PC-3 (cell line): ENCODE results near the gene TXNIP. TPM values are rescaled to one million over a fixed set of nuclear protein-coding genes. Genes with fewer than 3 reads are reported as not detected.
"Not testable (repeated sequence)": the region's sequence is repeated elsewhere in the genome, so short reads cannot be mapped to it uniquely, and the experiment has no call there.

Experiments
- ATAC-seq: fragments of 200-7000 bp; cut with Tn5 transposase; 2 replicates; pipeline ENCODE4 v1.9.1; 2020; ENCODE audit warnings: mild to moderate bottlenecking, moderate library complexity
- BruUV-seq: library from RNA; stranded (reverse); fragments of 400-500 nt; replicated peaks from 2 replicates; lab custom pipeline; 2021; lab: Mats Ljungman, UMichigan
- CTCF ChIA-PET: fragments of 300-600 bp; sonication (Branson Sonifier 250); formaldehyde crosslinking; loops from one replicate; lab custom pipeline; 2022; ENCODE audit warnings: antibody characterized with exemption; lab: Charles Lee
- POLR2A ChIA-PET: fragments of 300-600 bp; sonication (Branson Sonifier 250); formaldehyde crosslinking; loops from one replicate; lab custom pipeline; 2022; ENCODE audit warnings: antibody characterized with exemption; ENCODE audit not compliant: unreplicated experiment; lab: Charles Lee
- DNase-seq: peaks from one replicate; pipeline ENCODE4 v3.0.0-alpha.2; 2015
- H2AFZ ChIP-seq: fragments of 300-600 bp; sonication (generic); 2 replicates; pipeline ENCODE4 v1.6.0; 2016; ENCODE audit warnings: antibody characterized with exemption, low read length
- H3F3A ChIP-seq: fragments of 300-600 bp; sonication (generic); one replicate; pipeline ENCODE4 v1.6.0; 2017; ENCODE audit warnings: antibody characterized with exemption, low read length, control low read depth, mild to moderate bottlenecking; ENCODE audit not compliant: unreplicated experiment
- H3K27ac ChIP-seq: fragments of 300-600 bp; sonication (generic); 2 replicates; pipeline ENCODE4 v1.5.1; 2016; ENCODE audit warnings: mild to moderate bottlenecking, low read length
- H3K27me3 ChIP-seq: fragments of 300-600 bp; sonication (generic); 2 replicates; pipeline ENCODE4 v1.6.1; 2016; ENCODE audit warnings: low read length, mixed read lengths
- H3K36me3 ChIP-seq: fragments of 300-600 bp; sonication (generic); 2 replicates; pipeline ENCODE4 v1.6.1; 2016; ENCODE audit warnings: low read depth, mixed run types, low read length, mixed read lengths
- H3K4me1 ChIP-seq: fragments of 300-600 bp; sonication (generic); 2 replicates; pipeline ENCODE4 v1.5.1; 2016; ENCODE audit warnings: low read length; ENCODE audit not compliant: insufficient read depth
- H3K4me2 ChIP-seq: fragments of 300-600 bp; sonication (generic); 2 replicates; pipeline ENCODE4 v1.6.0; 2016; ENCODE audit warnings: low read length
- H3K4me3 ChIP-seq: fragments of 300-600 bp; sonication (generic); 2 replicates; pipeline ENCODE4 v1.5.1; 2016; ENCODE audit warnings: mild to moderate bottlenecking, low read length, mixed read lengths
- H3K79me2 ChIP-seq: fragments of 300-600 bp; sonication (generic); 2 replicates; pipeline ENCODE4 v1.6.1; 2017; ENCODE audit warnings: low read length, mixed read lengths
- H3K9ac ChIP-seq: fragments of 300-600 bp; sonication (generic); 2 replicates; pipeline ENCODE4 v1.6.0; 2016; ENCODE audit warnings: mild to moderate bottlenecking, low read length
- H3K9me2 ChIP-seq: fragments of 300-600 bp; sonication (generic); replicated peaks from 2 replicates; pipeline ENCODE4 v1.6.1; 2016; ENCODE audit warnings: mixed run types, low read length, mixed read lengths
- H3K9me3 ChIP-seq: fragments of 300-600 bp; sonication (generic); 2 replicates; pipeline ENCODE4 v1.6.1; 2016; ENCODE audit warnings: low read length, mixed read lengths
- H4K20me1 ChIP-seq: fragments of 300-600 bp; sonication (generic); 2 replicates; pipeline ENCODE4 v1.6.1; 2016; ENCODE audit warnings: low read length, mixed read lengths
- EZH2 ChIP-seq: fragments of 300-600 bp; sonication (generic); IDR thresholded peaks from one replicate; pipeline ENCODE4 v1.6.1; 2017; ENCODE audit warnings: antibody characterized with exemption, mild to moderate bottlenecking, low read length; ENCODE audit not compliant: unreplicated experiment
- EZH2phosphoT487 ChIP-seq: fragments of 300-600 bp; sonication (generic); IDR thresholded peaks from 2 replicates; pipeline ENCODE4 v1.6.1; 2018; ENCODE audit warnings: mild to moderate bottlenecking, antibody characterized with exemption, low read length, borderline replicate concordance
- intact Hi-C: fragments of 100-400 bp; cut with micrococcal nuclease; formaldehyde crosslinking; loops from 2 replicates; pipeline ENCODE4 v1.9.0; 2023
- total RNA-seq: library from RNA; depleted of rRNA; stranded (reverse); fragments of >200 nt; gene quantifications from 2 replicates; pipeline ENCODE4 v1.2.3, GENCODE V29; 2014
- TF ChIP-seq, protein P1 (sequence below): fragments of 300-600 bp; sonication (generic); conservative IDR thresholded peaks from 2 replicates; pipeline ENCODE4 v1.5.1; 2017; ENCODE audit warnings: antibody characterized with exemption, low read depth, mild to moderate bottlenecking, low read length

The TXNIP gene
- total RNA-seq, 1 experiment from 2014 or later = 45.3 TPM

DNA sequence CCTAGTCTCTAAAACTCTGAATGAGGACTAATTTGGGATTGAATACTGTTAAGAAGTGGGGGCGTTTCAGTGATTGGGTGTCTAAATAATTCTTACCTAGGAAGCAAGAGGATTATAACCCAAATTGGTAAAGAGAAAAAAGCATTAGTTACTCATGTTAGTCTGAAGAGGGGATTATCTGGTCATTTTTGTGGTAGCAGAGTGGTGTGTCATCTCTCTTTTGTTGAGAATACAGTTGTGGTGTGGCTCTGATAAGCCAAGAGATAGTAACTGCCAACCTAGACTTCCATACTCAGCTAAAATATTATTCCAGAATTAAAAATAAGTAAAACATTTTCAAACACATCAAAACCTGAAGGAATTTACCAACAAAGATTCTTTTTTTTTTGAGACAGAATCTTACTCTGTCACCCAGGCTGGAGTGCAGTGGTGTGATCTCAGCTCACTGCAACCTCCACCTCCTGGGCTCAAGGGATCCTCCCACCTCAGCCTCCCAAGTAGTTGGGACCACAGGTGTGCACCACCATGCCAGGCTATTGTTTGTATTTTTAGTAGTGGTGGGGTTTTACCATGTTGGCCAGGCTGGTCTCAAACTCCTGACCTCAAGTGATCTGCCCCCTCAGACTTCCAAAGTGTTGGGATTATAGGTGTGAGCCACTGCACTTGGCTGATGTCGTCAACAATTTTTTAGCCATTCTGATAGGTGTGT lies 29.6 kb upstream of the TXNIP start:
- H3K27me3 ChIP-seq, H3K36me3 ChIP-seq, H3K9ac ChIP-seq, BruUV-seq, H2AFZ ChIP-seq, DNase-seq, H3K9me3 ChIP-seq, H3K27ac ChIP-seq, H3K79me2 ChIP-seq, H3K4me1 ChIP-seq, H4K20me1 ChIP-seq, ATAC-seq, H3K4me3 ChIP-seq, H3K9me2 ChIP-seq, H3K4me2 ChIP-seq, intact Hi-C loops, H3F3A ChIP-seq, CTCF ChIA-PET: not testable (repeated sequence)
- POLR2A ChIA-PET = interaction anchor here (0.7 kb wide), 1 partner anchor 135 kb away, joined by 3 read pairs; no protein-coding TSS in a partner anchor

DNA sequence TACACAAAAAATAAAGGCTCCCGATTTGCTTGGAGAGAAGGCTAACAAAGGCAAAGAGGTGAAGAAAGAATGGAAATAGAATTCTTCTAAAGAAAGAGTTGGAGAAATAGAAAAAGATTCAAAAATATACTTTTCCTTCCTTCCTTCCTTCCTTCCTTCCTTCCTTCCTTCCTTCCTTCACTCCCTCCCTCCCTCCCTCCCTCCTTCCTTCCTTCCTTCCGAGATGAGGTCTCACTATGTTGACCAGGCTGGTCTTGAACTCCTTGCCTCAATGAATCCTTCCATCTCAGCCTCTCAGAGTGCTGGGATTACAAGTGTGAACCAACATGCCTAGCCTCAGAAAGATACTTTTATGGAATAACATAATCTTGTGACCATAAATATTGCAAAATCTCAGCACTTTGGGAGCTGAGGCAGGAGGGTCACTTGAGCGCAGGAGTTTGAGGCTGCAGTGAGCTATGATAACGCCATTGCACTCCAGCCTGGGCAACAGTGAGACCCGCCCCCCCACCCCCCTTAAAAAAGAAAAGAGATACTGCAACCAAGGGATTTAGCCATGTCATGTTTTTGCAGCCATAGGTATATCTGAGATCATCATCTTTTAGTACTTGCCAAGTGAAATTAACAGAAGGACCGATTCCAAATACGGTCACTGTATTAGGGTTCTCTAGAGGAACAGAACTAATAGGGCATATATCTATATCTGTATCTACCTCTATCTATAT lies 26.2 kb upstream of the TXNIP start:
- Histone ChIP-seq H3K79me2 (no peaks in the 10 kb centered on the region), H3K9me3 (no peaks in the 10 kb centered on the region), H2AFZ (no peak overlapping the region), H4K20me1 (no peaks in the 10 kb centered on the region), H3K9me2 (no peaks in the 10 kb centered on the region), H3K27ac (no peak overlapping the region), H3K4me1 (no peaks in the 10 kb centered on the region), H3K9ac (no peak overlapping the region), H3K4me2 (no peak overlapping the region), H3K27me3 (0 out of 2 replicates have a peak, but pooled peaks cover 6% of the 10 kb centered on the region), H3K36me3 (no peaks in the 10 kb centered on the region), H3K4me3 (no peak overlapping the region), H3F3A (no peaks in the 10 kb centered on the region)
- DNase-seq = no peak
- TF ChIP-seq, protein P1, sequence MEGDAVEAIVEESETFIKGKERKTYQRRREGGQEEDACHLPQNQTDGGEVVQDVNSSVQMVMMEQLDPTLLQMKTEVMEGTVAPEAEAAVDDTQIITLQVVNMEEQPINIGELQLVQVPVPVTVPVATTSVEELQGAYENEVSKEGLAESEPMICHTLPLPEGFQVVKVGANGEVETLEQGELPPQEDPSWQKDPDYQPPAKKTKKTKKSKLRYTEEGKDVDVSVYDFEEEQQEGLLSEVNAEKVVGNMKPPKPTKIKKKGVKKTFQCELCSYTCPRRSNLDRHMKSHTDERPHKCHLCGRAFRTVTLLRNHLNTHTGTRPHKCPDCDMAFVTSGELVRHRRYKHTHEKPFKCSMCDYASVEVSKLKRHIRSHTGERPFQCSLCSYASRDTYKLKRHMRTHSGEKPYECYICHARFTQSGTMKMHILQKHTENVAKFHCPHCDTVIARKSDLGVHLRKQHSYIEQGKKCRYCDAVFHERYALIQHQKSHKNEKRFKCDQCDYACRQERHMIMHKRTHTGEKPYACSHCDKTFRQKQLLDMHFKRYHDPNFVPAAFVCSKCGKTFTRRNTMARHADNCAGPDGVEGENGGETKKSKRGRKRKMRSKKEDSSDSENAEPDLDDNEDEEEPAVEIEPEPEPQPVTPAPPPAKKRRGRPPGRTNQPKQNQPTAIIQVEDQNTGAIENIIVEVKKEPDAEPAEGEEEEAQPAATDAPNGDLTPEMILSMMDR = no peak
- TF ChIP-seq EZH2 = no peak
- no peak for TF ChIP-seq EZH2phosphoT487
- ChIA-PET POLR2A (interaction anchor here (0.5 kb wide), 1 partner anchor 24 kb away, joined by 7 read pairs; no protein-coding TSS in a partner anchor), CTCF (no interaction called here)
- no TSS peak for BruUV-seq
- intact Hi-C loops = no loop called here
- ATAC-seq = no peak

DNA sequence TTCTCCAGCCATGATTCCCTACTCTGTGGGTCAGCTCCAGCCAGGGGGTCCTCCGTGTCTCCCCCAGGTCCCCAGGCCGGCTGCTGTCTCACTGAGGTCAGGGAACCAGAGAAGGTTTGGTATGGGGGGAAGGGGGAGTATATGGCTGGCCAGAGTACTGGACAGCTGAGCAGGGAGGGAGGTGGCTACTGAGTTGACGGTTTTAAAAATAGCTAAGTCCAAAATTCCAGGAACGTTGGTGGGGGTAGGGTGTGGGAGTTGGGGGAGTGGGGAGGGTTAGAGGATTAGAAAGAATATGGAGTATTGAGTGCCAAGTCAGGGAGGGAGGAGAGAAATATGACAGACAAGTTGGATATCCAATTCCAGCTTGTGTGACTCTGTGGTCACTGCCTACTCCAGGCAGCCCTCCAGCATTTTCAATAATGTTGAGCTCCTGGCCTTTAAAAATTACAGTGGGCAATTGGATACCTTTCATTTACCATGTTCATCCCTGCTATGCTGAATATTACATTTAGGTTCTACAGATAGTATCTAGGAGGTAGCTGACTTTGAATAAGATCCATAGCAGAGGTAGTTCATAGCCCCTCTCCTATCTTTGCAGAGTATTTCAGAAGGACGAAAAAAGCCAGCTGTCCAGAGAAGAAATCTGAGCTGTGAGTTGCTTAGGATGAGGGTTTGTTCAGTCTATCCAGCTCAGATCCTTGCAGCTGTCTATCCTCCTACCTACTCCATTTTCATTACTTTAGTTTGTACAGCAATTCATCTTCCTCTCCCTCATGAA lies 25.4 kb upstream of the TXNIP start, which contains the start of gene HJV:
Gene HJV, minus strand, starts transcription at position 114 of the 781 bp plus-strand sequence. CDS start 1,504 bp downstream, outside the sequence.
- H3K9me3 ChIP-seq = no peaks in the 10 kb centered on the region
- no peak within 1 kb of the TSS for H3K9ac ChIP-seq
- no peaks in the 10 kb centered on the region for H4K20me1 ChIP-seq
- intact Hi-C loops = no loop called here
- BruUV-seq = no TSS peak
- H2AFZ ChIP-seq = no peak within 1 kb of the TSS
- no peak within 1 kb of the TSS for H3K4me3 ChIP-seq
- no peak within 1 kb of the TSS for H3K4me2 ChIP-seq
- POLR2A ChIA-PET = interaction anchor here (0.5 kb wide), 1 partner anchor 24 kb away, joined by 7 read pairs; no protein-coding TSS in a partner anchor
- H3F3A ChIP-seq = no peaks in the 10 kb centered on the region
- TF ChIP-seq EZH2 (no peak), EZH2phosphoT487 (no peak)
- TF ChIP-seq, protein P1 = no peak
- CTCF ChIA-PET = interaction anchor here (1.5 kb wide), 1 partner anchor 10 kb away, joined by 4 read pairs; no protein-coding TSS in a partner anchor
- ATAC-seq = no peak
- H3K36me3 ChIP-seq = no peaks in the 10 kb centered on the region
- H3K27ac ChIP-seq = no peak within 1 kb of the TSS
- H3K79me2 ChIP-seq = no peaks in the 10 kb centered on the region
- DNase-seq = no peak
- H3K27me3 ChIP-seq = 0 out of 2 replicates have a peak, but pooled peaks cover 6% of the 10 kb centered on the region
- H3K4me1 ChIP-seq = no peaks in the 10 kb centered on the region
- H3K9me2 ChIP-seq = no peaks in the 10 kb centered on the region
